Measurements from ENCODE around the gene KLF13. TPM values are rescaled to one million over a fixed set of nuclear protein-coding genes. Genes with fewer than 3 reads are reported as not detected.

The KLF13 gene
- total RNA-seq, 1 donor from 2014 or later: 248 TPM

DNA sequence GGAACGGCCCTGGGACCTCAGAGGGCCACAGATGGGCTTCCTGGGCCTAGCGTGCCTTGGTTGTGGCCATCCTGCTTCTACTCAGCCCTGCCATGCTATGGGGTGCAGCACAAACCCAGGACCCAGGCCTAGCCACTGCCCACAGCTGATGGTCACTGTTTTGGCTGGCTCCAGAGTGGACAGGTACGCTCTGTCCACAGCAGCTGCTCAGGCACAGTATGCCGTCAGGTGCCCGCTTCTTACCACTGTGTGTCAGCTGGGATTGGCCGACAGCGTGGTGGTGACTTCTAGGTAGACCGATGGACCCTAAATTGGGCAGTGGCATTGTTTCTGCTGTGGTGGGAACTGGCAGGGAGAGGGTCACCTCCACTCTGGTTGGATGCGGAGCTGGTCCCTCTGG, 47.3 kb downstream of the KLF13 start:
- intact Hi-C loops (cut with micrococcal nuclease): no loop called here

DNA sequence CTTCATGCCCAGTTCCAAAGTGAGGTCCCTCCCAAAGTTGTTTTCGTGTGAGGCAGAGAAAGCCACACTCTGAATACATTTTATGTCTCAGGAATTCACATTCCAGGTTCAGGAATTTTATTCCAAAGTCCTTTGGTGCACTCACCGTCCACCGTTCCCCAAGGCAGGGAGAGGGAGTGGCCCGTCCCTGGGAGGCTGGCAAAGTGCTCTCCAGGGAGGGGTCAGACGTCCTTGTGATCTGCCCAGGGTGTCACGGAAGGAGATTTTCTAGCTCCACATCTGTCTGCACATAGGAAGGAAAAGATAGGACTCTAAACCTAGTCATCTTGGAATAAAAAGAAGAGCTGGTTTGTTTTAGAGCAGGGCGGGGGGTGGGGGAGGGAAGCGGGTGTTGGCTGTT, 47.9 kb downstream of the KLF13 start:
- intact Hi-C loops (cut with micrococcal nuclease): no loop called here

DNA sequence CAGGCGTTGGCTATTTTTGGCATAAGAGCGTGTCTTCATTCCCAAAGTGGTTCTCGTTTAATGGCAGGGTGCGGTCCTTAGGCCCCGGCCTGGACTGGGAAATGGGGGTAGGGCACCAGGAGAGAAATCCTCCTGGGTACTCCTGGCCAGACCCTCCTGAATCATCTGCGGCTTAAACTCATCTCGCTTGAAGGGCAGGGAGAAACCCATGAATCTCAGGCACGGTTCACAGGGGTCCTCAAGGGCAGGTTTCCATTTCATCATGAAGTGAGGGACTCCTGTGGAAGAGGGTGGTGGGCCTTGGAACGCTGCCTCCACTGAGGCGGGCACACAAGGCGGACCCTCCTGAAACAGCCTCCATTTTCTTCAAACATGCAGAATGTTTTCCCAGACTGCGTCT, 48.4 kb downstream of the KLF13 start:
- intact Hi-C loops (cut with micrococcal nuclease): no loop called here

DNA sequence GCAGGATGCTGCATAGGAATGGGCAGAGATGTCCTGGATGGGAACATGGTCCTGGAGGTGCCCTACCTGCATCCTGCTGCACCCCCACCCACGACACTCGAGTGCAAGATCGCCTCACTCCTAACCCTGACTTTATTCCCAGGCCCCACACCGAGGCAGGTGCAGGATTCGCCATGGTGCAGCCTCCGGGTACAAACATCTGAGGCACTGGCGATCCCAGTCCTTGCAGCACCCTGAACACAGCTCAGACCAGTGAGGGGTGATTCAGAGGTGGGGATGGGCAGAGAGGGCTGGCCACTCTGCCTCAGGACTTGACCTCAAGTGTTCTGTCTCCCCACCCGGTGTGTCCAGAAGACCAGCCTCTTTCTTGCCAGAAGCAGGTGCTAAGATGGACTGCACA, 49.1 kb downstream of the KLF13 start:
- intact Hi-C loops (cut with micrococcal nuclease): no loop called here

DNA sequence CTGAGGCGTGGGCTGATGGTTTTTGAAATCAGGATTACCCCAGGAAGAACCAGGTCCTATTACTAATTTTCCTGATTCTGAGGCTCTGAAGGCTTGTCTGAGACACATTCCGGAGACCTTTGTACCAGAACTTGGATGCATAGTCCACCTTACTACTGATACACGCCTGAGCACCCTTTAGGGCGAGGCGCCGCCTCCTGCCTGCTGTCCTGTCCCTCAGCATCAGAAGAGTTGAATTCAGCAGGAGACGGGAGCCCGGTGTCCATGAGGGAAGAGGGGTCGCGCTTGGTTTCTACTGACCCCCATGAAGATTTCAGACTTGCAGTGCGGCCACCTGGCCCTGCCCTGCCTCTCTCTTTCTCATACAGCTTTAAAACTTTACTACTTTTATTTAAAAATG, 49.9 kb downstream of the KLF13 start:
- intact Hi-C loops (cut with micrococcal nuclease): no loop called here

DNA sequence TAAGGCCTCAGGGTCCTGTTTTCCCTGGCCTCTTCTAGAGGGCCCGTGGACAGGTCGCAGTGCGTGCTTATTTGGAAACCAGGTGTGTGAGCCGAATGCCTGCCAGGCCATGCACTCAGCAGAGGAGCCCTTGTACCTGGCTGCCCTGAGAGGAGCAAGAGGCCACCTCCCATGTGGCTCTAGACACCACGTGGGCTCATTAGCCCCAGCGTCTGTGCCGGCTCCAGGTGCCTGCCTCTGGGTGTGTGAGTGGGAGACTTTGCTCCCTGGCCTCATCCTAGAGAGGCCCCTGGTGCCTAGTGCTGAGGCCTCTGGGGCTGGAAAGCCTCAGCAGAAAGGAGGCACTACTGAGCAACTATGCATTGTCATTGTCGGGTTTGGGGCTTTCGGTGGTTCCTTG, 50.4 kb downstream of the KLF13 start:
- intact Hi-C loops (cut with micrococcal nuclease): no loop called here

DNA sequence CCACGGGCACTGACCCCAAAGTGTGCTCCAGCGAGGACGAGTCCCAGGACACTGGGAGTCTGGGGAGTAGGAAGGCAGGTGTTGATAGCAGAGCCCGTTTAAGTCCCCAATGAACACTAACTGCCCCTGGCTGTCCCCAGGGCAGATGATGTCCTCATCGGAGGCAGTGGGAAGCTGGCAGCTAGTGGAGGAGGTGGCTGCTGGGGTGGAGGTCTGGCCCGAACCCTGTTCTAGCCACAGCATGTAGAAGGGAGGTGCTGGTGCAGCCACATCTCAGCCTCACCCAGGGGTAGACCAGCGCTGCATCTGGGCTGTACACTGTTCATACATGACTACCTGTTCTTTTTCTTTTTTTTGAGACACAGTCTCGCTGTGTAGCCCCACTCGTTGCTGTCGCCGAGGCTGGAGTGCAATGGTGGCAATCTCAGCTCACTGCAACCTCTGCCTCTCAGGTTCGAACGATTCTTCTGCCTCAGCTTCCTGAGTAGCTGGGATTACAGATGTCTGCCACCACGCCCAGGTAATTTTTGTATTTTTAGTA, 51.8 kb downstream of the KLF13 start:
- intact Hi-C loops (cut with micrococcal nuclease): no loop called here

DNA sequence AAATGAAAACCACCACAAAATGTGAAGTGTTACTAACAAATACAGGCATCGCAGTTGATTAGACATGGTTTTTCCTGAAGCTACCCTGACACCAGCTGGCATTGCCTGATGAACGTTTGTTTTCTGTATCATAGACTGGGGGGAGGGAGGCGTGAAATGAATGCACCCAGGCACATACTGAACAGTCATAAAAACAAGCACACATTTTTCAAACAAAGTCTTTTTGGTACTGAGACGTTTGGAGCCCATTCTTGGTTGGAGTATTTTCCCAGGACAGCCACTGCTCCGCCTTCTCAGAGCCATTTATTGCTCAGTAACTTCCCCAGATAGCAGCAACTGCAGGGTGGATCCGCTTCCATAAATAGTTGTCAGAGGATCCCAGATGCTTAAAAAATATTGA, 52.4 kb downstream of the KLF13 start:
- intact Hi-C loops (cut with micrococcal nuclease): no loop called here

DNA sequence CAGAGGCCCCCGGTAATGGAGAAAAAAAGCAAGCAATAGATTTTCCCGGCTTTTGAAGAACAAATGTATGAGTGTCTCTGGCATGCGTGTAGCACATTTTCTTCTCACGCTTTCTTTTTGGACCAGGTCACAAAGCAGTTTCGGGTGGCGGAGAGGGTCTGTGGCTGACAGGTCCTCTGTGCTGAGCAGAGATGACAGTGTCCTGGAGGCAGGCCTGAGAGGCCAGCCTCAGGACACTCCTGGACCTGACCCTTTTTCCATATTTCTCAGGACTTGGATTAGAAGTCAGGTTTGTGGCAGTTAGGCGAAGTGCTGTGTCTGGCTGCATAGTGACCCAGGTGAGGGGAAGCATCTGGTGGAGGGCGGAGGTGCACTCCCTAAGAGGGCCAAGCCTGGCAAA, 52.9 kb downstream of the KLF13 start:
- intact Hi-C loops (cut with micrococcal nuclease): no loop called here

DNA sequence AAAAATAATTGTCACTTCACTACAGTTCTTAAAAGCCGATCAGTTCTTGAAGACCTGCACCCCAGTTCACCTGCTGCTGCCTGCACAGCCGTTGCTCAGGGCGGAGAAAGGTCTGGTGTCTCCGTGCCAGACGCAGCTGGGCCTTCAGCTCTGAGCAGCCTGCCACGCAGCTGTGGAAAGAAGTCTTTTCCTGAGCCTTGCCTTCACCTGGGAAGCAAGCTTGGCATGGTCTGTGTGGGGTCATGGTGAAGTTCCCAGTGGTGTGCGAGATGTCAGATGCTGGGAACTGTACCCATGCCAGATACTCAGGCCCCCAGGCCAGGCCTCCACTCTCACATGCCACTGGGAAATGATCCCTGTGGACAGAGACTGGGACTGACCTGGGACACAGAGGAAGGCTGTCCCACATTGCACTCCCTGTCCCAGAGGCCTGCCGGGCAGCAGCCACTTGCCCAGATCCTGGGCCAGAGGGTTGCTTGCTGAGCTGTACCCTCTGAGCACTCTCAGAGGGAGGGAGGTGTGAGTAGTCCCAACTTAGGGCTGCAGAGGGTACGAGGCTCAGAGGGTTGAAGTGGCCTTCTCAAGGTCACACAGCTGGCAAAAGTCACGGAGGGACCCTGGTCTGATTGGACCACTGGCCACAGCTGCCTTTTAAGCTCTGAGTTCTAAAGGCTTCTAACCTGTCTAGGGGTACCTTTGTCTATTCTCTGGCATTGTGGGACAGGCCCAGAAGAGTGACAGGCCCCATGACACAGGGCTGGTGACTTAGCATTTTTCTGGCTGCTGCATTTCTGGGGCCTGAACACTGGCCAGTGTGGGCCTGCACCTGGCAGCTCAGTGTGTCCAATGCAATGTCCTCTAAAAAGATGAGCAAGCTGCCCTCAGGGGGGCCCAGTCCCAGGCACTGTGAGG, 55.4 kb downstream of the KLF13 start:
- intact Hi-C loops (cut with micrococcal nuclease): no loop called here

DNA sequence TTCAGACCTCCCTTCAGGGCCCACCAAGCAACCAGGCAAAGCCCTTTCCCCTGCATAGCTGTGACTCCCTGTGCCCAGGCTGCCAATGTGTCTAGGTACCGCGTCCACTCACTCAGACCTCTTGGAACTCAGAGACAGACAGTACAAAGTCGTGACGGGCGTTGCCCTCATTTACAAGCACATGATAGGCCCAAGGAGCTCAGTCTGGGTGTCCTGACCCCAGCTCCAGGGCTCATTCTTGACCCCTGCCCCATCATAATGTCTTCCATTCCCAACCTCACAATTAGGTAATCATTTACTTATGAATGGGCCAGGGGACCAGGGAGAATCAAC, 56.0 kb downstream of the KLF13 start:
- intact Hi-C loops (cut with micrococcal nuclease): no loop called here

DNA sequence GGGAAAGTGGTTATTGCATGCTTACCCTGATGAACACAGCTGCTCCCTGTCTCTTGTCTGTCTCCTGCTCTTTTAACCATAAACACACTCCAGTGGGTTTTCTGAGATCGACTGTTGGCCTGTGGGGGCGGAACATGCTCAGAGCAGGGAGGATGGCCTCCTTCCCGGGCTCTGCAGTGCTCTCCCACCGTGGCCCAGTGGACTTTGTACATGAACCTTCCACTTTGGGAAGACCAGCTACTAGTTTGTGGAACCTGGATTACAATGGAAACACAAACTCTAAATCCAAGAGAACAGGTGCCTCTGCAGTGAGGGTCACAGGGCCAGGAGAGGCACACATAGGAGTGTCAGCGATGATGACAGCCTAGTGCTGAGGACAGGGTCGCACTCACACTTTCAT, 56.5 kb downstream of the KLF13 start:
- intact Hi-C loops (cut with micrococcal nuclease): no loop called here

DNA sequence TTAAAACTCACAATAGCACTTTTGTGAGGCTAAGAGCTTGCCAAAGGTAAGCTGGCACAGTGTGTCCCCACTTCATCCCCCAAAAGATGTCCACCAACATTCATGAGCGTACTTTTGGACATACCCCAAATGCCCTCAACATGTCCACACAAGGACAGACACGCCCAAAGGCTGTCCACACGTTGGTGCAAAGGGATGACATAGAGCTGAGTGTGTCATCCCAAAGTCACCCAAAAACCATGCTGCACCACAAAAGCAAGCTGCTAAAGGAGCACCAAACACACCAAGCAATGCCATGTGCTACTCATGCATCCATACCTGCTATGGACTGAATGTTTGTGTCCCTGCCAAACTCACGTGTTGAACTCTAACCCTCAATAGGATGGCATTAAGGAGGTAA, 57.9 kb downstream of the KLF13 start:
- intact Hi-C loops (cut with micrococcal nuclease): no loop called here

DNA sequence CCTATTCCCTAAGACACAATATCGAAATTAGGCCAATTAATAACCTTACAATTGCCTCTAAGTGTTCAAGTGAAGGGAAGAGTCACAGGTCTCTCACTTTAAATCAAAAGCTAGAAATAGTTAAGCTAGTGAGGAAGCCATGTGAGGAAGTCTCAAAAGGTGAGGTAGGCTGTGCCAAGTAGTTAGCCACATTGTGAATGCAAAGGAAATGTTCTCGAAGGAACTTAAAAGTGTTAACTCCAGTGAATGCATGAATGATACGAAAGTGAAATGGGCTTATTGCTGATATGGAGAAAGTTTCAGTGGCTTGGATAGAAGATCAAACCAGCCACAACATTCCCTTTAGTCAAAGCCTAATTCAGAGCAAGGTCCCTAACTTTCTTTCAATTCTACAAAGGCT, 59.1 kb downstream of the KLF13 start:
- intact Hi-C loops (cut with micrococcal nuclease): loop anchor here (2.0 to 5.0 kb wide), 3 partner anchors 39 to 103 kb away; no protein-coding TSS in a partner anchor

DNA sequence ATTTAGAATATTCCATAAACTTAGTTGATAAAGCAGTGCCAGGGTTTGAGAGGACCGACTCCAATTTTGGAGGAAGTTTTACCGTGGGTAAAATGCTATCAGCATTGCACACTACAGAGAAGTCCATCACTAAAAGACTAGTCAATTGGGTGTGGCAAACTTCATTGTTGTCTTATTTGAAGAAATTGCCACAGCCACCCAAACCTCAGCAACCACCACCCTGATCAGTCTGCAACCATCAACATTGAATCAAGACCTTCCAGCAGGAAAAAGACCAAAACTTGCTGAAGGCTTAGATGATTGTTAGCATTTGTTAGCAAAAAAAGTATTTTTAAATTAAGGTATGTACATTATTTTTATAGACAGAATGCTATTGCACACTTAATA, 60.5 kb downstream of the KLF13 start:
- intact Hi-C loops (cut with micrococcal nuclease): loop anchor here (1.0 to 5.0 kb wide), 6 partner anchors 21 to 102 kb away; no protein-coding TSS in a partner anchor

DNA sequence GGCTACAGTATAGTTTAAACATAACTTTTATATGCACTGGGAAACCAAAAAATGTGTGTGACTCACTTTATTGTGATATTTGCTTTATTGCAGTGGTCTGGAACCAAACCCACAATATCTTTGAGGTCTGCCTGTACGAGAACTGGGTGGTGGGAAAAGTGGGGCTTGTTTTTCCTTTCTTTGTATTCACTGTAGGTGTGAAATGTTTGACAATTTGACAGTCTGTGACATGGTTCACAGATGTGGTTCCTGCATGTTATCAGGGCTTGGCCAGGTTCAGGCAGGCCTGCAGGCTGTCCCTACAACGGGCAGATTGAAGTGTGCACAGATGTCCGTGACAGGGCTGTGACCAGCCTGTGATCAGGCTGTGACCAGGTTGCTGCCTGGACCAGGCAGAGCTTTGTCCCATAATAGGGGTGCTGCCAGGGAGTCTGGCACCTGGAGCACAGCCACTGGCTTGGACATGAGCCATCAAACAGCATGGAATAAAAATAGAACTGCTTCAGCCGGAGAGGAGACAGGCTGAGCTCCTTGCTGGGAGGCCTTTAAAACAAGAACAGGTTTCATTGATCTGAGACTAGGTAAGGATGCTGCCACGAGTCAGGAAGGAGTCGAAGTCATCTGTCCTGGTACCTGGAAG, 61.0 kb downstream of the KLF13 start:
- intact Hi-C loops (cut with micrococcal nuclease): loop anchor here (1.0 to 5.0 kb wide), 6 partner anchors 21 to 101 kb away; no protein-coding TSS in a partner anchor

DNA sequence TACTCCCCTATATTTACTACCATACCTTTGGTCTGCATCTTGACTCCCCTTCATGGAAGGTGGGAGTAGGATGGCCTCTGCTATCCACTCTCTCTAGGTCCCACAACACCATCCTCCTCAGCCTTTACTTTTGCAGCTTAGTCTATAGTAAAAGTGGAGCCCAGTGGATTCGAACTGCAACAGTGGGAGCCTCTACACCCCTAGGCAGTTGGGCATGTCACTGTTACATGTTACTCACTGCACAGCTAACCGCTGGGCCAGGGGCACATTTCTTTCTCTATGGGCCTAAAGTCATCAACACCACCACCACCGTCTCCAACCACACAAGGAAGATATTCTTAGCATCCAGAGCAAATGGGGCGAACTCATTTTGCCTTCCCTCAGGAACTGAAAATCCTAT, 62.9 kb downstream of the KLF13 start:
- intact Hi-C loops (cut with micrococcal nuclease): loop anchor here (5.0 kb wide), 1 partner anchor 83 kb away; no protein-coding TSS in a partner anchor

DNA sequence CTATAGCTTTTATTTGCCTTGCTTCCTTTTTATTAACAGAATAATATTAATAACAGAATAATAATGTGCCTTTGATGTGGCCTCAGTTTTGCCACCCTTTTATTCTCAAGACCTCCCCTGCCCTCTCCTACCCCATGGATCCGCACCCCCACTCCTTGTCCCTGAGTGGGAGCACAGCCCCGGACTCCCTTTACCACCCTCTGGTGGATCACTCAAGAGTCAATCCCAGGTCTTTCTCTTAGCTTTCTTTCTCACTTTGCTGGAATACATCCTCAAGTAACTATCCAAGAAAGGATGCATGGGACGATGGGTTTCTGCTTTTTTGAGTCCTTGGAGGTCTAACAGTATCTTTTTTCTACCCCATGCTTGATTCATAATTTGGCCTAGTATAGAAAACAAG, 63.4 kb downstream of the KLF13 start:
- intact Hi-C loops (cut with micrococcal nuclease): no loop called here

DNA sequence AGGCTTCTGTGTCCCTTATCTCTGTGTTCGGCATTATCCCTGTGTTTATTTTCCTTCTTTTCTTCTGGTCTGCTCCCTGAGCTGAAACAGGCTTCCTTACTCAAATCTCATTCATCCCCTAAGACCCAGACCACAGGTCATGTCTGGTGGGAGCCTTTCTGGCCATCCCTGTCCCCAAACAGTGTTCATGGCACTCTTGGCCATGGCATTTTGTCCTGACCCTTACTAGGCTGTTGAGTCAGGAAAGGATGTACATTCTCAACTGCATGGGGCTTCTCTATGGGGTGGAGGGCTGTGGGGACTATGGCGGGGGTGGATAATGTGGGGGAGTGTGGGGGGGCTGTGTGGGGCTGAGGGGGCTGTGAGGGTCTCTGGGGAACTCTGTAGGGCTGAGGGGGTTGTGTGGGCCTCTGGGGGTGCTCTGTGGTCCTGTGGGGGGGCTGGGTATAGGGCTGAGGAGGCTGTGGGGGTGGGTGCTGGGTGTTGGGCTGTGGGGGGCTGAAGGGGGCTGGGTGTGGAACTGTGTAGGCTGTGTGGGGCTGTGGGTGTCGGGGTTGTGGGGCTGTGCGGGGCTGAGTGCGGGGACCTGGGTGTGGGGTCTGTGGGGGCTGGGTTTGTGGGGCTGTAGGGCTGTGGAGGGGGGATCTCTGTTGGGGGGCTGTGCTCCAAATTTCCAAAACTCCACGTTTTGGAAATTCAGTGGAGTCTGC, 64.3 kb downstream of the KLF13 start:
- intact Hi-C loops (cut with micrococcal nuclease): no loop called here

DNA sequence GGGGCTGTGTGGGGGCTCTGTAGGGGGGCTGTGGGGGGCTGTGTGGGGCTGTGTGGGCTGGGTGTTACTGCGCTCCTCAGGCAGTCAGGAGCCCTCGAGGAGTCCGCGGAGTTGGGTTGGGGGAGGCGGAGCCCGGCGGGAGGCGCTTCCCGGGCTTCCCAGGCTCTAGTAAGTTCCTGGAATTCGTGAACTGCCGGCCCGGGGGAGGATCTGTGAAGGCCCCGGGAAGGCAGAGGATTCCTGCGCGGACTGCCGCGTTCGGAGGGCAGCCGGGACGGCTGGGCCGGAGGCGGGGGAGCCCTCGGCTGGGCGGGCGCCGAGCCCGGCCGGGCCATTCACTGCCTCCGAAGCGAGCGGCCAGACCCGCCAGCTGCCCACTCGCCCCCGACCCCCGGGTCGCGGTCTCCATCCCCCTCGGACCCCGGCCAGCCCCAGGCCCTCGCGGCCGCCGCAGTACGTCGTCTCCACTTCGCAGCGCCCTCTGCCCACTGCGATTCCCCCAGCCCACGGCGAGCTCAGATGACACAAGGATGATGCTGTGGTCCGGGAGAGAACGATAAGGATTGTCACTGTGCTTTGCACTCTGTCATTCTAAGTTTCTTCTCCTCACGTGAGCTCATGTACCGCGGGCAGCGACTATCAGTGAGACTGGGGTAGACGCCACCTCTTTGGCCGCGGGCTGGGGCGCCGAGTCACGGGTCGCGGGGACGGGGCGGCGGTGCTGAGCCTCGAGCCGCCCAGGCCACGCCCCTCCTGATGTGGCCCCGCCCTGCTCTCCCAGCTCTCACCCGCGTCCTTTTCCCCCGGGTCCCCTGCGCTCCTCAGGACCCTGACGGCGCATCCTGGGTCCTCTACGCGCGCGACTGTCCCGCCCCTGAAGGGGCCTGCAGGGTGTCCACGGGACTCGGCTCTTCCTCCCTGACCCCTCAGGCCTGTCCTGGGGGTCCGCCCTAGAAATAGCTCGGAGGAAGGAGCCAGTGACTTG, 65.3 kb downstream of the KLF13 start:
- intact Hi-C loops (cut with micrococcal nuclease): loop anchor here (1.0 kb wide), 5 partner anchors 26 to 96 kb away; no protein-coding TSS in a partner anchor
